ENCODE results near the gene FZD8. TPM values are rescaled to one million over a fixed set of nuclear protein-coding genes. Genes with fewer than 3 reads are reported as not detected.

The FZD8 gene
- total and polyA plus RNA-seq, 2 of the 4 experiments (the other 2 are of a cell fraction) = 3.6 to 3.9 TPM

DNA sequence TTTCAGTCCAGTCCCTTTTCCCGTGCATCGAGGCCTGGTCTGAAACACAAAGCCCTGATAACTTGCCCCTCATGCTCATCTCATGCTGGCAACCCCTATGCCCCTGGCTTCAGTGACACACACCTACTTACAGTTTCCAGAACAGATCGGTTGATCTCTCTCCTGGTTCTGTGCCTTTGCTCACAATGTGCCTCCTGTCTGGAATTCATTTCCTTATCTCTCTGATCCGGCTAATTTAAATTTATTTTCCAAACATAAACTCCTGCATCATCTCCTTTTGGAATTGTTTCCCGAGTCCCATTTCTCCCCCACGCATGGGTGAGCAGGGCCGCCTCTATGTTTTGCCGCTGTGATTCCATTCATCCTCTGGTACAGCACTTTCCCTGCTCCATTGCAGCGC is 25.9 kb upstream of the FZD8 start:
- Histone ChIP-seq H3K9me1 (ENCODE audit: insufficient read depth, low read length) (no peaks in the 10 kb centered on the region), H3K9ac (ENCODE audit: low read depth, low read length) (no peak overlapping the region), H4K8ac (ENCODE audit: low read depth in 2 of 2, low read length in 2 of 2) (no peak overlapping the region), H2AFZ (replicated peaks; ENCODE audit: low read length, poor library complexity) (no peak overlapping the region), H4K91ac (ENCODE audit: insufficient read depth, low read depth, low read length) (no peak overlapping the region), H2BK5ac (ENCODE audit: low read depth, low read length, poor library complexity, severe bottlenecking) (no peak overlapping the region), H2BK120ac (ENCODE audit: low read depth, low read length) (no peak overlapping the region), H4K5ac (ENCODE audit: low read depth, low read length) (no peak overlapping the region), H2AK5ac (ENCODE audit: low read depth, low read length) (no peak overlapping the region), H3K18ac (ENCODE audit: low read depth, low read length) (no peak overlapping the region), H2BK15ac (ENCODE audit: low read depth, low read length) (no peak overlapping the region), H3K36me3 (ENCODE audit: control insufficient read depth, insufficient read depth, low read length) (no peaks in the 10 kb centered on the region), H4K20me1 (ENCODE audit: insufficient read depth, low read length) (no peaks in the 10 kb centered on the region), H3K4me1 (ENCODE audit: control insufficient read depth, insufficient read depth, low read length) (peaks cover 2% of the 10 kb centered on the region; the same call in 1 of the 2 replicates), H3K56ac (ENCODE audit: extremely low read depth, insufficient read depth, low read length) (no peak overlapping the region), H3K27ac (ENCODE audit: insufficient read depth, low read length) (no peak overlapping the region), H3K27me3 (ENCODE audit: control insufficient read depth, insufficient read depth, low read length) (peaks cover 3% of the 10 kb centered on the region; the same call in 1 of the 2 replicates), H3K79me1 (ENCODE audit: low read depth in 1 of 2, low read length in 2 of 2) (no peaks in the 10 kb centered on the region), H2AK9ac (replicated peaks; ENCODE audit: low read depth, low read length, poor library complexity) (no peak overlapping the region), H3K23ac (ENCODE audit: low read depth, low read length) (no peak overlapping the region), H2BK20ac (ENCODE audit: low read depth, low read length) (no peak overlapping the region), H3K4ac (ENCODE audit: low read depth, low read length) (no peak overlapping the region), H3K9me3 (ENCODE audit: control insufficient read depth, insufficient read depth, low read length) (no peaks in the 10 kb centered on the region), H3K4me3 (ENCODE audit: insufficient read depth, low read depth, low read length) (no peak overlapping the region), H3K14ac (replicated peaks; ENCODE audit: low read depth, low read length) (no peak overlapping the region), H3K4me2 (ENCODE audit: low read depth, low read length) (no peak overlapping the region)
- in situ Hi-C loops (cut with MboI; ENCODE audit: low sequenced_read_pairs) (no loop called here), intact Hi-C loops (cut with micrococcal nuclease) (no loop called here), dilution Hi-C loops (cut with HindIII; ENCODE audit: low sequenced_read_pairs, unreplicated experiment) (no loop called here)
- DNase-seq (no peak), ATAC-seq (ENCODE audit: low read depth) (no peak)
- 80% methylated on average over 1 of the region's 9 CpGs; no CpG with 5 or more reads in 1 of the 2 experiments for WGBS, 2 experiments (ENCODE audit: extremely low coverage in 2 of 2, insufficient read length in 1 of 2)
- ChIA-PET CTCF (no interaction called here), POLR2A (ENCODE audit: unreplicated experiment) (no interaction called here)
- TF ChIP-seq BHLHE40 (IDR thresholded peaks at IDR 0.05; ENCODE audit: low read depth, low read length) (no peak), SMC3 (IDR thresholded peaks at IDR 0.05; ENCODE audit: low read depth, low read length) (no peak), MXI1 (IDR thresholded peaks at IDR 0.05; ENCODE audit: borderline replicate concordance, low read depth, low read length) (no peak), CEBPB (IDR thresholded peaks at IDR 0.05; ENCODE audit: low read depth, low read length) (no peak), MAZ (IDR thresholded peaks at IDR 0.05; ENCODE audit: borderline replicate concordance, low read depth, low read length) (no peak), FOS (IDR thresholded peaks at IDR 0.05; ENCODE audit: low read depth, low read length) (no peak), CHD1 (IDR thresholded peaks at IDR 0.05; ENCODE audit: low read depth, low read length) (no peak), RFX5 (IDR thresholded peaks at IDR 0.05; ENCODE audit: low read depth, low read length) (no peak), MAFK (IDR thresholded peaks at IDR 0.05; ENCODE audit: low read depth, low read length) (no peak), POLR2A (IDR thresholded peaks at IDR 0.05; ENCODE audit: low read depth, low read length) (no peak)
- TF ChIP-seq, protein P1, sequence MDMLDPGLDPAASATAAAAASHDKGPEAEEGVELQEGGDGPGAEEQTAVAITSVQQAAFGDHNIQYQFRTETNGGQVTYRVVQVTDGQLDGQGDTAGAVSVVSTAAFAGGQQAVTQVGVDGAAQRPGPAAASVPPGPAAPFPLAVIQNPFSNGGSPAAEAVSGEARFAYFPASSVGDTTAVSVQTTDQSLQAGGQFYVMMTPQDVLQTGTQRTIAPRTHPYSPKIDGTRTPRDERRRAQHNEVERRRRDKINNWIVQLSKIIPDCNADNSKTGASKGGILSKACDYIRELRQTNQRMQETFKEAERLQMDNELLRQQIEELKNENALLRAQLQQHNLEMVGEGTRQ (IDR thresholded peaks at IDR 0.05; ENCODE audit: low read depth, low read length) = no peak
- BruUV-seq (replicated peaks) = no TSS peak
